Kidney (tissue), 14 donors: Measurements from ENCODE around the gene TMEM178A. TPM values are rescaled to one million over a fixed set of nuclear protein-coding genes. Genes with fewer than 3 reads are reported as not detected.

Source experiments
- DNase-seq, 5 donors: peaks; one replicate each; pipeline ENCODE4 v3.0.0-alpha.2; 2013 to 2020
- FAIRE-seq: peaks from 2 replicates; lab custom pipeline; 2012; peaks lifted over from hg19 to GRCh38; lab: Jason Lieb, UNC
- H3K27ac ChIP-seq, 2 donors: one replicate each; pipeline ENCODE4 v1.7.0; 2013; ENCODE audit warnings: low read depth in 2 of 2, low read length in 2 of 2, inconsistent platforms in 1 of 2
- H3K27me3 ChIP-seq: one replicate; pipeline ENCODE4 v1.7.1; 2013; ENCODE audit warnings: low read length, inconsistent platforms; ENCODE audit not compliant: control insufficient read depth, insufficient read depth
- H3K36me3 ChIP-seq, 3 donors: one replicate each; pipeline versions ENCODE4 v1.7.0 to v1.7.1; 2013; ENCODE audit warnings: low read length in 3 of 3, control low read depth in 1 of 3, inconsistent platforms in 1 of 3; ENCODE audit not compliant: insufficient read depth in 3 of 3, control insufficient read depth in 2 of 3
- H3K4me1 ChIP-seq, 3 donors: one replicate each; pipeline versions ENCODE4 v1.7.0 to v1.7.1; 2013; ENCODE audit warnings: low read length in 3 of 3, inconsistent platforms in 1 of 3, low read depth in 1 of 3; ENCODE audit not compliant: control insufficient read depth in 2 of 3, insufficient read depth in 2 of 3
- H3K4me3 ChIP-seq, 3 donors: one replicate each; pipeline versions ENCODE4 v1.7.0 to v1.8.1; 2013; ENCODE audit warnings: low read length in 3 of 3, control low read depth in 1 of 3, inconsistent platforms in 1 of 3
- H3K9ac ChIP-seq, 3 donors: one replicate each; pipeline versions ENCODE4 v1.7.0 to v1.7.1; 2013; ENCODE audit warnings: low read length in 3 of 3, control low read depth in 1 of 3, inconsistent platforms in 1 of 3
- H3K9me3 ChIP-seq, 3 donors: one replicate each; pipeline versions ENCODE4 v1.7.0 to v1.7.1; 2013; ENCODE audit warnings: low read length in 3 of 3, control low read depth in 1 of 3, inconsistent platforms in 1 of 3; ENCODE audit not compliant: control insufficient read depth in 2 of 3, insufficient read depth in 1 of 3
- CTCF ChIP-seq: IDR thresholded peaks from 3 replicates; pipeline ENCODE4 v1.5.1; 2012; ENCODE audit warnings: mild to moderate bottlenecking, moderate library complexity, borderline replicate concordance; ENCODE audit not compliant: insufficient read depth; ENCODE audit errors: extremely low read depth
- intact Hi-C: fragments of 100-400 bp; cut with DNase I; formaldehyde crosslinking; loops from one replicate; pipeline ENCODE4 v1.11.1; 2022
- polyA plus RNA-seq: library from polyadenylated mRNA; stranded (reverse); fragments of 350-450 nt; fragmentation: Illumina TruSeq; extraction: RNeasy Lipid Tissue Mini Kit (QIAGEN cat#74804); gene quantifications from one replicate; pipeline ENCODE4 v1.2.3, GENCODE V29; 2014; ENCODE audit warnings: low read depth, low replicate concordance; ENCODE audit not compliant: insufficient read depth
- total RNA-seq: library from RNA; stranded (reverse); fragmentation: NEBNext Ultra II Directional; extraction: Animal tissue kit (Norgen Biotek cat#: 25700); gene quantifications from one replicate; pipeline ENCODE4 v1.2.1, GENCODE V29; 2021
- donor health status: control.
- donor health status: control.
- donor health status: control.
- donor health status: control.
- donor health status: control.
- donor health status: DM: yes; HTN: yes; CAD: no.
- donor health status: Normal renal cell carcinoma (clear cell type).

The TMEM178A gene
- total and polyA plus RNA-seq, 2 donors from 2014 or later = 5.7 to 48.0 TPM

GRCh38 chr2:39647104-39647765, 18.5 kb upstream of the TMEM178A start:
- FAIRE-seq (no peak), DNase-seq (peak in 2 of 5 donors; percentile 48 to 56)
- Histone ChIP-seq H3K27me3 (no peaks in the 10 kb centered on the region), H3K4me1 (no peaks in the 10 kb centered on the region), H3K4me3 (no peak overlapping the region), H3K27ac (no peak overlapping the region), H3K36me3 (no peaks in the 10 kb centered on the region), H3K9me3 (no peaks in the 10 kb centered on the region), H3K9ac (no peak overlapping the region)
- intact Hi-C loops = no loop called here
- no peak for TF ChIP-seq CTCF

- H3K36me3 ChIP-seq = no peaks in the 10 kb centered on the region
- no peak for FAIRE-seq
- no peaks in the 10 kb centered on the region for H3K9me3 ChIP-seq
- H3K9ac ChIP-seq = no peak overlapping the region
- intact Hi-C loops = no loop called here
- H3K27ac ChIP-seq = no peak overlapping the region
- DNase-seq = no peak
- no peak overlapping the region for H3K4me3 ChIP-seq
- no peaks in the 10 kb centered on the region for H3K4me1 ChIP-seq
- no peaks in the 10 kb centered on the region for H3K27me3 ChIP-seq
- TF ChIP-seq CTCF = no peak
These were observed 17.1 kb upstream of the TMEM178A start for GRCh38 chr2:39648580-39648979.

GRCh38 chr2:39649511-39649910, 16.2 kb upstream of the TMEM178A start:
- Histone ChIP-seq H3K9ac (no peak overlapping the region), H3K27ac (no peak overlapping the region), H3K4me3 (no peak overlapping the region), H3K9me3 (no peaks in the 10 kb centered on the region), H3K4me1 (no peaks in the 10 kb centered on the region), H3K27me3 (no peaks in the 10 kb centered on the region), H3K36me3 (no peaks in the 10 kb centered on the region)
- no peak for TF ChIP-seq CTCF
- peak in 3 of 5 donors; percentile 14 to 55 (median 49) for DNase-seq
- no peak for FAIRE-seq
- intact Hi-C loops = no loop called here
